HL-60 (cell line): ENCODE data around the gene SLC3A2.

Experiments used
- DNase-seq, 2 experiments: peaks; one replicate each; pipeline ENCODE4 v3.0.0-alpha.2; 2010 to 2020; ENCODE audit warnings: low read depth in 1 of 2, low spot score in 1 of 2
- H3K27ac ChIP-seq: fragments of 250-450 bp; sonication (Bioruptor Pico); replicated peaks from 2 replicates; pipeline ENCODE4 v1.5.1; 2020; ENCODE audit warnings: mild to moderate bottlenecking, moderate library complexity
- H3K27me3 ChIP-seq: fragments of 250-450 bp; sonication (Bioruptor Pico); 2 replicates; pipeline ENCODE4 v1.5.1; 2021; ENCODE audit warnings: mild to moderate bottlenecking, moderate library complexity; ENCODE audit not compliant: insufficient read depth, poor library complexity, severe bottlenecking
- H3K4me3 ChIP-seq: replicated peaks from 2 replicates; pipeline ENCODE4 v1.5.1; 2011; ENCODE audit warnings: mild to moderate bottlenecking, control low read depth, low read length; ENCODE audit not compliant: insufficient read depth
- CTCF ChIP-seq: IDR thresholded peaks from one replicate; pipeline ENCODE4 v1.5.1; 2011; ENCODE audit warnings: low read length, control low read depth, inconsistent platforms; ENCODE audit not compliant: insufficient read depth
- GABPA ChIP-seq: IDR thresholded peaks from 2 replicates; pipeline ENCODE4 v1.6.1; 2012; ENCODE audit warnings: low read depth
- POLR2AphosphoS5 ChIP-seq: IDR thresholded peaks from 2 replicates; pipeline ENCODE4 v1.6.1; 2012; ENCODE audit warnings: low read depth
- REST ChIP-seq: IDR thresholded peaks from 2 replicates; pipeline ENCODE4 v1.6.1; 2012; ENCODE audit warnings: low read depth; ENCODE audit not compliant: insufficient replicate concordance
- SPI1 ChIP-seq: IDR thresholded peaks from 2 replicates; pipeline ENCODE4 v1.6.1; 2012; ENCODE audit warnings: low read depth, mild to moderate bottlenecking, borderline replicate concordance

SLC3A2 gene

GRCh38 chr11:62922653-62923431 is 42.1 kb downstream of the SLC3A2 start:
- Histone ChIP-seq H3K4me3 (no peak overlapping the region), H3K27ac (no peak overlapping the region), H3K27me3 (peaks cover 71% of the 10 kb centered on the region)
- DNase-seq = peak in 1 of 2 experiments; percentile 6
- no peak for TF ChIP-seq POLR2AphosphoS5
- TF ChIP-seq GABPA = no peak
- TF ChIP-seq REST = no peak

- peaks cover 71% of the 10 kb centered on the region for H3K27me3 ChIP-seq
- no peak overlapping the region for H3K4me3 ChIP-seq
- DNase-seq = no peak
- H3K27ac ChIP-seq = no peak overlapping the region
- no peak for TF ChIP-seq REST
- no peak for TF ChIP-seq SPI1
- no peak for TF ChIP-seq GABPA
- TF ChIP-seq CTCF = no peak
- TF ChIP-seq POLR2AphosphoS5 = no peak
Observed at GRCh38 chr11:62923601-62924411, 43.1 kb downstream of the SLC3A2 start.

GRCh38 chr11:62925308-62925707 is 44.6 kb downstream of the SLC3A2 start:
- H3K27me3 ChIP-seq = peaks cover 73% of the 10 kb centered on the region
- no peak overlapping the region for H3K27ac ChIP-seq
- TF ChIP-seq REST = no peak
- no peak for TF ChIP-seq CTCF
- TF ChIP-seq SPI1 = no peak
- TF ChIP-seq POLR2AphosphoS5 = no peak
- TF ChIP-seq GABPA = no peak
- DNase-seq = no peak
- H3K4me3 ChIP-seq = no peak overlapping the region
